ENCODE data around the gene EIF4EBP3. TPM values are rescaled to one million over a fixed set of nuclear protein-coding genes. Genes with fewer than 3 reads are reported as not detected.
A peak's percentile ranks its signal among the peaks of the same experiment; 100 is the strongest.

EIF4EBP3 gene
- total RNA-seq, 1 donor from 2014 or later: not detected

DNA sequence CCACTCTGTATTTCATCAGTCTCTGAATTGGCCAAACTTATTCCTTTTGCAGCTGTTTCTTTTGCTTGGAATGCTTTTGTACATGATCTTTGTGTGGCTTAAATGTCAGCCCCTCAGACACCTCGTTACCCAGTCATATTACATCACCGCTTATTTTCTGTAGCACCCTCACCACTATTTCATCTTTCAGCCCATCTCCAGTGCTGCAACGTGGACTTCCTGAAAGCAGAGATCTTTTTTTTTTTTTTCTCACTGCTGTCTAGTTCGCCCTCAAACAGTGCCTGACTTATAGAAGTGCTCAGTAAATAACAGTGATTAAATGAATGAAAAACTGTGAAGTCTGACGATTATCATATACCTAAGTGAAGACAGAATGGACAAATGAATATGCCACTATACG is 9.0 kb downstream of the EIF4EBP3 start:
- peak; percentile 31 for DNase-seq (ENCODE audit: low spot score)

DNA sequence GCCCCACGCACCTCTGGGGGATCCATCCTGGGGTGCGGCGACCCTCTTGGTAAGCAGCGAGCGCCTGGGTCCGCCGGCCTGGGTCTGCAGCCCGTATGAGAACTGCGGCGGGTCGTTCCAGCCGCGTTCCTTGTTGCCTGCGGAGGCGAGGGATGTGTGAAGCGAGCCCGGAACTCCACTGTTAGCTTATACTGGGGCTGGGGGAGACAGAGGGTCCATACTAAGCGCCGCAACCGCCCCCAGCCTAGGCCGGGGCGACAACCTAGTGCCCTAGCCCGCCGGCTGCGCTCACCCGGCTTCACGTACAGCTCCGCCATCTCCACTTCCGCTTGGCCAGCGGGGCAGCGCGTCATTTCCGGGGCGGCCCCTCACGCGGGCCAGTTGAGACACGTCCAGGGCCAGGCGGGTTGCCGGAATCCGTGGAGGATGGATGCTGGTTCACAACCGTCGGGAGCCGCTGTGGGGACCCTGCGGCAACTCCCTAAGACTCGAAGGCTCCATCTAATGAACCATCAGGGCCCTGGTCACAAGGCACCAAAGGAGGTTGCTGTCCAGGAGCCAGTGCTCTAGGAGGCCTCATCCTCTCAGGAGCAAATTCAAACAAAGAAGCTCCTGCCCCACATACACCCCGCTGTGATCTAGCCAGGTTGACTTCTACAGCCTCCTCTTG is 9.8 kb downstream of the EIF4EBP3 start, which contains the start of gene SRA1:
TSS of gene SRA1 (minus strand) at position 338 of the 670 bp plus-strand sequence. CDS start at position 317, 21 bp downstream.
- peak; percentile 96 for DNase-seq (ENCODE audit: low spot score)

DNA sequence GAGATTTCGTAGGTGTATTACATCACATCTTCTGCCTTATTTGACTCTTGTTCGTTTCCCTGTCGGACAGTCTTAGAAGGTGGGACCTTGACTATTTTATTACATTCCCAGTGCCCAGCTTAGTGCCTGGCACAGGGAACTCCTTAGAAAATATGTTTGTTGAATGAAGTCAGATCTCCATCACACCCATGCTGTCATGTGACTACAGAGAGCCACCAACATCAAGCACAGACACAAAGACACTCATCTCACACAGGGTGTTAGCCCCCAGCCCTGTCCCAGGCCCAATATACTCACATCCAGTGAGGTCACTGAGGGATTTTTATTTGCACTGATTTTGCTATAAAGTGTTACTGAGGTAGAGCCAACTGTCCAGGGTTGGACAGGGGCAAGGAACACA is 10.5 kb downstream of the EIF4EBP3 start:
- DNase-seq (ENCODE audit: low spot score): no peak

DNA sequence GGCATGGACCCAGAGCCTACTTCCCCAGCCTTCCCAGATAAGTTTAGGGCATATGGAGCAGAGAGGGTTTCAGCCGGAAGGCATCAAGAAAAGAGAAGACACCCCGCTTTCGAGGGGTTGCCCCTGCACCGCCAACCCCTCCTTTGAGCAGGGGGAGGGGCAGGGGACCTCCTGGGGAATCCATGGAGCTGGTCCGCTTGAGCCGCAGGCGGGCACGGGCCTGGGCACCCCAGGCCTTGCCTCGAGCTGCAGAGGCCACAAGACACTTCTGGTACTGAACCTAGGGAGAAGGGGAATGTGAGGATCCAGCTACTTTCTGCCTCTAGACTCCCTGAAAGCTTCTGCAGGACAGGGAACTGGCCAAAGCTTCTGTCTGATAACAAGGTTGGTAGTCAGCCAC is 11.1 kb downstream of the EIF4EBP3 start:
- no peak for DNase-seq (ENCODE audit: low spot score)

DNA sequence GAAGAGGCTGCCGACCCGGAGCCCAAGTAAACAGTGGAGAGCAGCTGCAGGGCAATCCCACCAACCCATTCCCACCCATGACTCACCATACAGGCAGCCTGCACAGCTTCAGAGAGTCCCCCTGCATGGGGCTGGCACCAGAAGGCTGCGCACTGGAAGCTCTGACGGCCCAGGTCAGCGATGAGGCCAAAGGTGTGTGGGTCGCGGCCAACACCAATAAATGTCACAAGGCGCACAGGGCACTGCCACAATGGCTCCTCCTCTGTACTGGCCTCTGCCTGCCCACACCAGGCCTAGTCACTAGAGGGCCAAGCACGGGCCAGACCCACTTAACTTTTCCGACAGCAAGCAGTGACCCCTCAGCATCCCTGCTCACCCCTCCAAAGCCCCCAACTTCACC is 12.8 kb downstream of the EIF4EBP3 start:
- no peak for DNase-seq (ENCODE audit: low spot score)

DNA sequence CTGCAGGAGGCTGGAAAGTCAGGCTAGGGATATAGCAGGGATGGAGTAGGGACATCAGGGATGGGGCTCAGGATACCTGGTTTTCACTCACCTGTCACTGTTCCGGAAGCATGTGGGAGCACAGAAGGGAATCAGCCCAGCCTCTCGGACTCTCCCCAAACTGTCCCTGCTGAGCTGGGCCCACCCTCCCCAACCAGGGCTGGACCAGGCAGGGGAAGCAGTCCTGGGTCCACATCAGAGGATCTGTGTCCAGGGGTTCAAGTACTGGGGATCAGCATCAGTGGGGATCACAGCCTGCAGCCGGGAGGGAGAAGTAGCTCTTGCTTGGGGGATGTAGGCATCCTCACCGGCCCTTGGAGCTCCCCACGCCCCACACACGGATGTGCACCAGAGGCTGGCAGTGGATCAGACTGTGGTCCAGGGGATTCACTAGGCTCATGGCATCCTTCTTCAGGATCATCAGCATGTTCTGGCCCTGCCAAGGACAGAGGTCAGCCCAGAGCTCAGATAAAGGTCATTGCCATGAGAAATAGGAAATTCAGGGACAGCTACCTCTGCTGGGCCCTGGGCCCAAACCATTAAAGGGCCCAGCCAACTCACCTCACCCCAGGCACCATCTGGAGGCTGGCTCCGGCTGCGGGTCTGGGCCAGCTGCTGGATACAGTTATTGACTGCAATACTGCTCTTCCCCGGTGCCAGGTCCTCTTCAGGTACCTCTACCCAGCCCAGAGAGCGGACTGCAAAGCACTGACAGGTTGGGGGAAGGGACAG is 14.5 kb downstream of the EIF4EBP3 start:
- DNase-seq (ENCODE audit: low spot score): no peak

DNA sequence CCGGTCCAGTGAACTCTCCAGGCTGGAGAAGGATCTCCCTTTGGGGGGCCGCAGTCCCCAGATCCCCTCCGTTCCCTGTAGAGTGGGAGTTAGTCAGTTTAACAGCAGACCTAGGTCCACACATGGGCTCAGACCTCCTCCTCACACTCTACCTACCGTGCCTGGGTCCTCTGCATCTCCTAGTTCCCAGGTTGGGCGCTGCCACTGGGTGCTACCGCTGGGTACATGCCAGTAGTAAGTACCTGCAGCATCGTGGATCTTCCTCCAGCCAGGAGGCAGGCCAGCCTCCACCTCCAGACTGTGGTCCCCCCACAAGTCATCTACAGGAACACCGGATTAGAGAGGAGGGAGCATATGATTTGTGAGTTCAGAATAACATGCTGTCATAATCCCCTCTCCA is 16.1 kb downstream of the EIF4EBP3 start:
- no peak for DNase-seq (ENCODE audit: low spot score)

DNA sequence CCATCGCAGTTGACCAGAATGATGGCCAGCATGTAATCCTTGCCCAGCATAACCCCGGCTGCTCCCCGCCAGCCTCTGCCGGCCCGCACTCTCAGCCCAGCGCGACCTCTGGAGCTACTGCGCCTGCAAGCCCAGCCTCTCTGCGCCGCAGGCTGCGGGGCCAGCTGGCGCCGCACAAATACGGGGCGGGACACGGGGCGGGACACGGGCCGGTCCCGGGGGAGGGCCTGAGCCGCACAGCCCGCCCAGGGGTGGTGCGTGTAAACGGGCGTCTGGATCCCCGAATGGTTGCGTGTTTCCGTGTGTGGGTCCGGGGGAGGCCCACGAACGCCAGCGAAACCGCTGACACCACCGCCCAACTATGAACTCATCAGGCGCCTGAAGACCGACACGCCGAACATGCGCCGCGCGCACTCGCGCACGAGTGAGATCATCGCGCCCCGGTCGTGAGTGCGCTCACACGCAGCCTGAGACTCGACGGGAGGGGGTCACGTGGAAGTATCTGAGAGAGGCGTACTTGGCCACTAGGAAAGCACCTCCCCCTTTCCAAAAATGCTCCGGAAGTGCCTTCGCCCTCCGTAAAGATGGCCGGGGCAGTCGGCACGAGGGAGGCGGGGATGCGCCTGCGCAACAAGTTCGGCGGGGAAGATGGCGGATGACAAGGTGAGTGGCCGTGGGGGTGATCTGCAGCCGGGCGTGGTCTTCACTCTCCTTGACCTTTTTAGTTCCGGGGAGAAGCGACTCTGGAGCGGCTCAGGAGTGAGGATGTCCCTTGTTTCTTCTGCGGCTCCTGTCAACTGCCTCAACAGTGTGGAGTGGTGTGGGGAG is 16.9 kb downstream of the EIF4EBP3 start, which contains the start of the genes APBB3 and SLC35A4:
TSS of gene APBB3 (minus strand) at position 403 of the 828 bp plus-strand sequence. CDS start at position 50, 353 bp downstream.
TSS of gene SLC35A4 (plus strand) at position 633 of the 828 bp plus-strand sequence. CDS start 2,342 bp downstream, outside the sequence.
- peak; percentile 99 for DNase-seq (ENCODE audit: low spot score)

DNA sequence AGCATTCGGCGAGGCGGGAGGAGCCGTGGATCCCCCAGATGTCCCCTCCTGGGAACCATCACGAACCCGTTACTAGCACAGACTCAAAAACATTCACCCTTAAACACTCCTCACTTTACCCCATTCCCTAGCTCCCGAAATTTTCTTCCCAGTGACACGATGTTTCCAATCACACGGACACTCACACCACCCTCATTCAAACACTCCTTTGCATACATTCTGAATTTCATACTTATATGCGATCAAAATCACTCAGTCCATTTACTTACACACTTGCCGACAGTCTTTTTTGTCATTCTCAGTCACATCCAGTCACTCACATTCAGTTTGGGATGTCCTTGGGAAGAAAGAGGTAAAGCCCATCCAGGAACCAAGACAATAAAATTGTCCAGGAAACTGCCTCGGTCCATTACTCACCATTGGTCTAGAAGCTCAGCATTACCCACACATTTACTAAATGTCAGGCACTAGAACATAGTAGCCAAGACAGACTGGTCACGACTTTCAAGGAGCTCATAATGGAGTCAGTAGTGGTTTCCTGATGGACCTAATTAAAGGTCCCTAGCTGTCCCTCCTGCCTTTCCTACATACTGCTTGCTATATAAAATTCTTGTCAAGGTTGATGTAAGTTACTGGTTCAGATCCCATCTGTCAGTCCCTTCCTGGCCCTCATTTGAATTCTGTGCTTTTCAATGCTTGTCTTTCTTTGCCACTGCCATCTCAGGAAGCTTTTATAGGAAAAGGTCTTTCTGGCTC is 17.7 kb downstream of the EIF4EBP3 start:
- no peak for DNase-seq (ENCODE audit: low spot score)

DNA sequence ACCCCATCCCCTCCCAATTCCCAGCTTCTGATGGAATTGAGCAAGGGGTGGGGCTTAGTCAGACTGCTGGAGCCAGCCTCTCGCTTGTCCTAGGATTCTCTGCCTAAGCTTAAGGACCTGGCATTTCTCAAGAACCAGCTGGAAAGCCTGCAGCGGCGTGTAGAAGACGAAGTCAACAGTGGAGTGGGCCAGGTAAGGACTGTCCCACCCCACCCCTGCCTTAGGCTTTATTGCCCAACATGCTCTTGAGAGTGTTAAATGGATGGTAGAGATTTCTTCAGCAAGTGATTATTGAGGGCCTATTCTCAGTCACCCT is 18.3 kb downstream of the EIF4EBP3 start:
- DNase-seq (ENCODE audit: low spot score): peak; percentile 44

DNA sequence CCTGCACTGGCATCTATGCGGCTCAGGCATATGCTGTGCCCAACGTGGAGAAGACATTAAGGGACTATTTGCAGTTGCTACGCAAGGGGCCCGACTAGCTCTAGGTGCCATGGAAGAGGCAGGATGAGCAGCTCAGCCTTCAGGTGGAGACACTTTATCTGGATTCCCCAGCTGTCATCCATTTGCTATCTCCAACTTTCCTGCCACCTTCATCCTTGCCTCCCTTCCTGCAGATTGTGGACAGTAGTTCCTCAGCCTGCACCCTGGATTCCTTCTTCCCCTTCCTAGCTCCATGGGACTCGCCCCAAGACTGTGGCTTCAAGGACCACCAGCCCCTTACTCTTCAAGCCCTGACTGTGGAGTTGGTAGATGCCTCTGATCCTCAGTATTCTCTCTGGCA is 19.2 kb downstream of the EIF4EBP3 start:
- no peak for DNase-seq (ENCODE audit: low spot score)

DNA sequence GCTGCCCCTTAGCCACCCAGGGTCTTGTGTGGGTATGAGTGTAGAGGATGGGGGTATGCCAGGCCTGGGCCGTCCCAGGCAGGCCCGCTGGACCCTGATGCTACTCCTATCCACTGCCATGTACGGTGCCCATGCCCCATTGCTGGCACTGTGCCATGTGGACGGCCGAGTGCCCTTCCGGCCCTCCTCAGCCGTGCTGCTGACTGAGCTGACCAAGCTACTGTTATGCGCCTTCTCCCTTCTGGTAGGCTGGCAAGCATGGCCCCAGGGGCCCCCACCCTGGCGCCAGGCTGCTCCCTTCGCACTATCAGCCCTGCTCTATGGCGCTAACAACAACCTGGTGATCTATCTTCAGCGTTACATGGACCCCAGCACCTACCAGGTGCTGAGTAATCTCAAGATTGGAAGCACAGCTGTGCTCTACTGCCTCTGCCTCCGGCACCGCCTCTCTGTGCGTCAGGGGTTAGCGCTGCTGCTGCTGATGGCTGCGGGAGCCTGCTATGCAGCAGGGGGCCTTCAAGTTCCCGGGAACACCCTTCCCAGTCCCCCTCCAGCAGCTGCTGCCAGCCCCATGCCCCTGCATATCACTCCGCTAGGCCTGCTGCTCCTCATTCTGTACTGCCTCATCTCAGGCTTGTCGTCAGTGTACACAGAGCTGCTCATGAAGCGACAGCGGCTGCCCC is 19.8 kb downstream of the EIF4EBP3 start:
- no peak for DNase-seq (ENCODE audit: low spot score)

DNA sequence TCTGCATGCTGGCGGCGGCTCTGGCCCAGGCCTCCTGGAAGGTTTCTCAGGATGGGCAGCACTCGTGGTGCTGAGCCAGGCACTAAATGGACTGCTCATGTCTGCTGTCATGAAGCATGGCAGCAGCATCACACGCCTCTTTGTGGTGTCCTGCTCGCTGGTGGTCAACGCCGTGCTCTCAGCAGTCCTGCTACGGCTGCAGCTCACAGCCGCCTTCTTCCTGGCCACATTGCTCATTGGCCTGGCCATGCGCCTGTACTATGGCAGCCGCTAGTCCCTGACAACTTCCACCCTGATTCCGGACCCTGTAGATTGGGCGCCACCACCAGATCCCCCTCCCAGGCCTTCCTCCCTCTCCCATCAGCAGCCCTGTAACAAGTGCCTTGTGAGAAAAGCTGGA is 20.4 kb downstream of the EIF4EBP3 start:
- no peak for DNase-seq (ENCODE audit: low spot score)

DNA sequence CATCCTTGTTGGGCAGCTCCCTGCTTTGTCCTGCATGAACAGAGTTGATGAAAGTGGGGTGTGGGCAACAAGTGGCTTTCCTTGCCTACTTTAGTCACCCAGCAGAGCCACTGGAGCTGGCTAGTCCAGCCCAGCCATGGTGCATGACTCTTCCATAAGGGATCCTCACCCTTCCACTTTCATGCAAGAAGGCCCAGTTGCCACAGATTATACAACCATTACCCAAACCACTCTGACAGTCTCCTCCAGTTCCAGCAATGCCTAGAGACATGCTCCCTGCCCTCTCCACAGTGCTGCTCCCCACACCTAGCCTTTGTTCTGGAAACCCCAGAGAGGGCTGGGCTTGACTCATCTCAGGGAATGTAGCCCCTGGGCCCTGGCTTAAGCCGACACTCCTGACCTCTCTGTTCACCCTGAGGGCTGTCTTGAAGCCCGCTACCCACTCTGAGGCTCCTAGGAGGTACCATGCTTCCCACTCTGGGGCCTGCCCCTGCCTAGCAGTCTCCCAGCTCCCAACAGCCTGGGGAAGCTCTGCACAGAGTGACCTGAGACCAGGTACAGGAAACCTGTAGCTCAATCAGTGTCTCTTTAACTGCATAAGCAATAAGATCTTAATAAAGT is 21.1 kb downstream of the EIF4EBP3 start:
- no peak for DNase-seq (ENCODE audit: low spot score)

DNA sequence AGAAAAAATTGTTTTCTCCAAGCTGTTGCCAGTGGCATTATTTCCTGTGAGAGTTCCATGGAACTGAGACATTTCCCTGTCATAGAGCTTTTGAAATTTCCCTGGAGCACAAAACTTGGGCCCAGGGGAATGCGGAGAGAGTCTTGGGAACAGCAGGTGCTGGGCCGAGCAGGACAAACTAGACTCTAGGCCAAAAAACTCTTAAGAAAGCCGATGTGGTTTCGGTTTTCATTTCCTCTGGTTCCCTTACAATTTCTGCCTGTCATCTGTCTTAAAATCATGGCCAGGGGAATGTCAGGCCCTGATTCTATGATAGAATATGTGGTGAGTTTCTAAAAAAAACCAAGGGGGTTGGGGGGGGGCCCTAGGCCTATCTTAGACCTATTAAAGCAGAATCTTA is 21.7 kb downstream of the EIF4EBP3 start:
- DNase-seq (ENCODE audit: low spot score): no peak

DNA sequence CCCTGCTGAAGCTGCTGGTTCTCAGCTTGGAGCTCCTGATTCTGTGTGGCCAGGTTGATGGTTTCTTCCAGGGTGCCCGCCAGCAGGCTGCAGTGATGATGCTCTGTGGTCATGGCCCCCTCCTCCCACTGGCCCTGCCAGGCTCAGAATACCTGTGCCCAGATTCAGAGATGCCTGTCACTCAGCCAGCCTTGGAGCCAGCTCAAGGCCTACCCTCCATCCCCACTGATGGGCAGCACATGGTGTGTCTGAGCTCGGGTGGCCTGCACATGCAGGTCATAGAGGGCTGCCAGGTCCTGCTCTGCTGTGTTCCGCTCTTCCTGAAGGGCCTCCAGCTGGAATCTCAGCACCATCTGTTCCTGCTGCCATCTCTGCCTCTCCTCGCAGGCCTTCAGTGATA is 22.6 kb downstream of the EIF4EBP3 start:
- no peak for DNase-seq (ENCODE audit: low spot score)

DNA sequence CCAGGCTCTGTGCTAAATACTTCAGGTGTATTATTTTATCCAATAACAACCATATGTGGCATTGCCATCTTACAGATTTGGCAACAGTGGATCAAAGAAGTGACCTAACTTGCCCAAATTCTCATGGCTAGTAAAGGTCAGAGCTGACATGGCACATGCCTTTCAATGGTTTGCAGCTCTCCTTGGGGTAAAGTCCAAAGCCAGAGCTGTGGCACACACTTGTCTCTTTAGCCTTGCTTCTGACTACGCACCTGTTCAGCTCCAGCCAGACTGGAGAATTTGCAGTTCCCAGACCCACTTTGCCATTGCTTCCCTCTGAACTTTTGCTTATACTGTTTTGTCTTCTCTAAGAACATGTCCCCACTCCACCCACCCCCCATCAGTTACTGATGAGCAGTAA is 23.0 kb downstream of the EIF4EBP3 start:
- no peak for DNase-seq (ENCODE audit: low spot score)

DNA sequence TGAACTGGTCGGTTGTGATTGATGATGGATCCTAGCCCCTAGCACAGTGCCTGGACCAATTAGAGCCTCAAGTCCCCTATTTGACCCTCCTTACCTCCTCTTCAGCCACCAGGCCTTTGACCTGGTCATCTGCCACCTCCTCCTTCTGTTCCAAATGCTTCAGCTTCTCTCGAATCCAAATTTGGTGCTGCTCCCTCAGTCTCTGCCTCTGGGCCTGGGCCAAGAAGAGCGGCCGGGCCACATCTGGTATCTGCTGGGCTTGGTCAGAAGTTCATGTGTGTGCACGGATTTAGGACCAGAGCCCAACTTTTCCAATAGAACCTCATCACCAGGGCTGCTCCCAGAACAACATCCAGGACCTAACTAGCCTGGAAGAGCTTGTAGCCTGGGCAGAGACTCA is 23.6 kb downstream of the EIF4EBP3 start:
- no peak for DNase-seq (ENCODE audit: low spot score)

DNA sequence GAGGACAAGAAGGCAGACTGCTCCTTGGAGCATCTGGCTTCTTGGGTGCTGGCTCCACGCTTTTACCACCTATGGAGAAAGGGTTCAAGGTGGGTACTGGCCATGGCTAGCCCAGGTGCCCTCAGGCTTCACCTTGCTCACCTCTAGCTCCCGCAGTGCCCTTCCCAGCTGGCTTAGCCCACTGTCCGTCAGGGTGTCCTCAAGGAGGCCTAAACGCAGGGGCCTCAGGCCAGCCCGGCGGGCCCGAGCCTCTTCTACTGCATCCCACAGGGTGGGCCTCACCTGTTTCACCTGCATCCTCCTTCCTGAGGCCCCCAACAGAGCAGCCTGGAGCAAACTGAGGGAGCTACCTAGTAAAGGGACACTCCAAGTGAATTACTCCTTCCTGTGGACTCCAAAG is 26.2 kb downstream of the EIF4EBP3 start:
- no peak for DNase-seq (ENCODE audit: low spot score)

DNA sequence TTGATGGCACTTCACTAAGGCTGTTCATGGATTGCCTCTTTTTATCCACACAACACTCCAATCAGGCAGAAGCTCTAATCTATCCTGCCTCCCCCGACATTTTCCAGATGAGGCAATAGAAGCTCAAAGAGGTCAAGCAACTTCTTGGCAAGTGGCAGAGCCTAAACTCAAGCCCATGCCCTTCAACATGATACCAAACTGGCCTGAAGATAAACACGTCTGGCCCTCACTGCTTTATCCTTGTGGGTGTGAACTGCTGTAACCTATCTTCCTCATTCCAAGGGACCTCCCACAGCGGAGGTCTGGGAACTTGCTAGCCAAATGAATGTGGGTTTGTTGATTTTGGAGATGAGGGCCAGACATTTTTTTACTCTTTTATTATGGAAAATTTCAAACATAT is 26.7 kb downstream of the EIF4EBP3 start:
- DNase-seq (ENCODE audit: low spot score): no peak
